HepG2 (cell line): ENCODE measurements around the gene DDT. TPM values are rescaled to one million over a fixed set of nuclear protein-coding genes. Genes with fewer than 3 reads are reported as not detected.
"Not testable (repeated sequence)": the region's sequence is repeated elsewhere in the genome, so short reads cannot be mapped to it uniquely, and the experiment has no call there.

ENCODE experiments used
- ATAC-seq: fragments of 200-7000 bp; cut with Tn5 transposase; 3 replicates; pipeline ENCODE4 v1.9.1; 2020; ENCODE audit warnings: mild to moderate bottlenecking, moderate library complexity
- BruUV-seq: library from RNA; stranded (reverse); fragments of 400-500 nt; replicated peaks from 2 replicates; lab custom pipeline; 2021; lab: Mats Ljungman, UMichigan
- CTCF ChIA-PET: fragments of 300-600 bp; formaldehyde crosslinking; extraction: SDS; loops from one replicate; lab custom pipeline; 2021; ENCODE audit warnings: low total read pairs, inconsistent platforms, low intra/inter-chr PET ratio; lab: Yijun Ruan, JAX
- POLR2A ChIA-PET: fragments of 350-600 bp; sonication (Branson Sonifier 250); formaldehyde crosslinking; loops from one replicate; lab custom pipeline; 2020; ENCODE audit warnings: antibody characterized with exemption, inconsistent platforms; lab: Yijun Ruan, JAX
- DNase-seq: peaks from one replicate; pipeline ENCODE4 v3.0.0-alpha.2; 2015; ENCODE audit warnings: low spot score
- FAIRE-seq: peaks from 3 replicates; lab custom pipeline; 2011; peaks lifted over from hg19 to GRCh38; lab: Jason Lieb, UNC
- H2AFZ ChIP-seq: one replicate; pipeline ENCODE4 v1.6.1; 2011; ENCODE audit warnings: low read length, inconsistent platforms
- H3K27ac ChIP-seq: fragments of 300-600 bp; 3 replicates; pipeline ENCODE4 v1.8.0; 2011; ENCODE audit warnings: mixed run types, mild to moderate bottlenecking, mixed read lengths, low read length, inconsistent platforms; ENCODE audit not compliant: insufficient read depth; ENCODE audit errors: extremely low read length
- H3K27me3 ChIP-seq, 2 experiments: fragments of 200-600 bp in 1 of 2; 2 replicates in 1 of 2; 3 replicates in 1 of 2; pipeline versions ENCODE4 v1.6.0 to v1.8.0; 2011; ENCODE audit warnings: low read length in 2 of 2, mild to moderate bottlenecking in 2 of 2, moderate library complexity in 2 of 2, inconsistent platforms in 1 of 2; ENCODE audit not compliant: insufficient read depth in 2 of 2, control insufficient read depth in 1 of 2
- H3K36me3 ChIP-seq, 2 experiments: fragments of 200-600 bp in 1 of 2; replicated peaks in 1 of 2; 2 replicates in 1 of 2; 3 replicates in 1 of 2; pipeline versions ENCODE4 v1.5.1 to v1.8.0; 2011; ENCODE audit warnings: low read length in 2 of 2, inconsistent platforms in 1 of 2; ENCODE audit not compliant: insufficient read depth in 2 of 2, control insufficient read depth in 1 of 2
- H3K4me1 ChIP-seq: 2 replicates; pipeline ENCODE4 v1.5.1; 2012; ENCODE audit warnings: low read length, inconsistent platforms; ENCODE audit not compliant: insufficient read depth
- H3K4me2 ChIP-seq: 2 replicates; pipeline ENCODE4 v1.6.0; 2011; ENCODE audit warnings: low read depth, low read length, inconsistent platforms
- H3K4me3 ChIP-seq, 3 experiments: fragments of 200-600 bp in 1 of 3; sonication (generic), shearing (Covaris generic) in 1 of 3; replicated peaks in 1 of 3; 2 replicates each; pipeline ENCODE4 v1.5.1; 2011 to 2016; ENCODE audit warnings: low read length in 3 of 3, inconsistent platforms in 2 of 3, low read depth in 2 of 3, mild to moderate bottlenecking in 2 of 3, control low read depth in 1 of 3, mixed read lengths in 1 of 3; ENCODE audit not compliant: insufficient read depth in 1 of 3
- H3K79me2 ChIP-seq: one replicate; pipeline ENCODE4 v1.6.1; 2011; ENCODE audit warnings: low read length, inconsistent platforms; ENCODE audit not compliant: insufficient read depth
- H3K9ac ChIP-seq: 2 replicates; pipeline ENCODE4 v1.6.0; 2011; ENCODE audit warnings: mild to moderate bottlenecking, low read depth, low read length, inconsistent platforms; ENCODE audit not compliant: insufficient read depth
- H3K9me3 ChIP-seq: 2 replicates; pipeline ENCODE4 v1.5.1; 2012; ENCODE audit warnings: mild to moderate bottlenecking, low read length
- H4K20me1 ChIP-seq: 2 replicates; pipeline ENCODE4 v1.6.0; 2011; ENCODE audit warnings: inconsistent platforms, mild to moderate bottlenecking, low read length, moderate library complexity; ENCODE audit not compliant: insufficient read depth
- IRF9 ChIP-seq: sonication (generic); formaldehyde crosslinking; IDR thresholded peaks from 2 replicates; pipeline ENCODE4 v1.8.0; 2022; ENCODE audit warnings: missing genetic modification reagents, mild to moderate bottlenecking, borderline replicate concordance
- NR2F6 ChIP-seq, 2 experiments: IDR thresholded peaks; 2 replicates each; pipeline ENCODE4 v1.6.1; 2016; ENCODE audit warnings: antibody characterized with exemption in 1 of 2, mild to moderate bottlenecking in 1 of 2
- RARA ChIP-seq: IDR thresholded peaks from 2 replicates; pipeline ENCODE4 v1.6.1; 2016; ENCODE audit warnings: missing genetic modification reagents, missing compliant biosample characterization
- ZNF343 ChIP-seq: sonication (generic); formaldehyde crosslinking; IDR thresholded peaks from 2 replicates; pipeline ENCODE4 v1.4.0; 2020; ENCODE audit warnings: mild to moderate bottlenecking, missing genetic modification reagents
- ZNF703 ChIP-seq: sonication (generic); formaldehyde crosslinking; IDR thresholded peaks from 2 replicates; pipeline ENCODE4 v1.5.1; 2020; ENCODE audit warnings: missing genetic modification reagents, mild to moderate bottlenecking, moderate library complexity, borderline replicate concordance
- WGBS: methylation state at CpG from one replicate; pipeline ENCODE4 v1.1.6; 2017; ENCODE audit warnings: low lambda C conversion rate; 5-methylcytosine and 5-hydroxymethylcytosine counted together
- in situ Hi-C: cut with HindIII; loops from 2 replicates; pipeline ENCODE4 v1.10.0; 2017; ENCODE audit warnings: low pct_unique_long_range_greater_than_20kb; ENCODE audit not compliant: extremely low pct_ligation_motif_present
- intact Hi-C: fragments of 100-400 bp; cut with micrococcal nuclease; formaldehyde crosslinking; loops from one replicate; pipeline ENCODE4 v1.10.0; 2022; ENCODE audit not compliant: unreplicated experiment
- polyA plus RNA-seq, 8 experiments: library from polyadenylated mRNA; depleted of rRNA in 3 of 8; stranded (reverse) in 7 of 8; unstranded in 1 of 8; fragments of >200 nt; fragmentation: Illumina TruSeq in 4 of 8; extraction: Trizol in 4 of 8; gene quantifications; 2 replicates each; pipeline versions ENCODE4 v1.2.1 to v1.2.3, GENCODE V29; 2011 to 2016; ENCODE audit warnings: low read depth in 4 of 8, missing spikeins in 1 of 8, mixed read lengths in 1 of 8; ENCODE audit not compliant: insufficient read depth in 1 of 8
- total RNA-seq, 5 experiments: library from RNA; depleted of rRNA; stranded (reverse); fragments of >200 nt; fragmentation: Illumina TruSeq; extraction: Trizol; gene quantifications; 2 replicates each; pipeline ENCODE4 v1.2.3, GENCODE V29; 2016; ENCODE audit warnings: low read depth in 1 of 5

The DDT gene
- total and polyA plus RNA-seq, 2 of the 13 experiments (the other 11 are each of a cell fraction or from before 2014, with no cell fraction given), result 143 to 181 TPM

GRCh38 chr22:24002272-24002671 is 28.0 kb upstream of the DDT start:
- no peaks in the 10 kb centered on the region for H3K79me2 ChIP-seq
- no peak for DNase-seq
- TF ChIP-seq IRF9 (CRISPR knock-in tag) (0 out of 2 replicates have a peak, but pooled peaks have one; percentile 31), NR2F6 (IDR thresholded peaks at IDR 0.05) (no peak), NR2F6 (CRISPR knock-in tag; IDR thresholded peaks at IDR 0.05) (no peak), RARA (CRISPR knock-in tag) (peak; percentile 11; the same call in 1 of the 2 replicates)
- intact Hi-C loops (no loop called here), in situ Hi-C loops (no loop called here)
- no peaks in the 10 kb centered on the region for H3K9me3 ChIP-seq
- POLR2A ChIA-PET, result interaction anchor here (1.4 kb wide), 1 partner anchor 8 kb away, joined by 5 read pairs; the partner anchor contains the start of gene CABIN1
- BruUV-seq, result no TSS peak
- H3K36me3 ChIP-seq, result no peaks in the 10 kb centered on the region
- WGBS, result 61% methylated on average over 10 of the region's 10 CpGs
- no peak overlapping the region for H3K4me3 ChIP-seq
- H3K4me2 ChIP-seq, result no peak overlapping the region
- H3K27ac ChIP-seq, result no peak overlapping the region
- H2AFZ ChIP-seq, result no peak overlapping the region
- CTCF ChIA-PET, result no interaction called here
- ATAC-seq, result no peak
- peaks cover 59% of the 10 kb centered on the region for H3K4me1 ChIP-seq
- no peaks in the 10 kb centered on the region for H3K27me3 ChIP-seq
- no peak overlapping the region for H3K9ac ChIP-seq
- H4K20me1 ChIP-seq, result no peaks in the 10 kb centered on the region
- no peak for FAIRE-seq

- DNase-seq (no peak), FAIRE-seq (no peak), ATAC-seq (no peak)
- no peaks in the 10 kb centered on the region for H3K27me3 ChIP-seq
- WGBS, result 74% methylated on average over 7 of the region's 9 CpGs
- POLR2A ChIA-PET, result interaction anchor here (1.4 kb wide), 1 partner anchor 9 kb away, joined by 5 read pairs; the partner anchor contains the start of gene CABIN1
- no peaks in the 10 kb centered on the region for H3K79me2 ChIP-seq
- no peak overlapping the region for H3K4me3 ChIP-seq
- no peak overlapping the region for H2AFZ ChIP-seq
- H3K4me1 ChIP-seq, result peaks cover 58% of the 10 kb centered on the region
- TF ChIP-seq ZNF703 (CRISPR knock-in tag), result no peak
- TF ChIP-seq ZNF343 (CRISPR knock-in tag), result 0 out of 2 replicates have a peak, but pooled peaks have one; percentile 20
- TF ChIP-seq, all 625 proteins: peak for 1
- H3K36me3 ChIP-seq, result no peaks in the 10 kb centered on the region
- H4K20me1 ChIP-seq, result no peaks in the 10 kb centered on the region
- in situ Hi-C loops (no loop called here), intact Hi-C loops (no loop called here)
- CTCF ChIA-PET, result no interaction called here
- no peak overlapping the region for H3K27ac ChIP-seq
- BruUV-seq, result no TSS peak
- no peaks in the 10 kb centered on the region for H3K9me3 ChIP-seq
- no peak overlapping the region for H3K9ac ChIP-seq
- H3K4me2 ChIP-seq, result no peak overlapping the region
Observed at GRCh38 chr22:24001314-24001713, 27.1 kb upstream of the DDT start.

- H3K79me2 ChIP-seq, ATAC-seq, H3K36me3 ChIP-seq, H3K9me3 ChIP-seq, H2AFZ ChIP-seq, H3K4me2 ChIP-seq, H4K20me1 ChIP-seq, FAIRE-seq, BruUV-seq, CTCF ChIA-PET, H3K4me3 ChIP-seq, POLR2A ChIA-PET, DNase-seq, H3K27me3 ChIP-seq, H3K9ac ChIP-seq, in situ Hi-C loops, H3K27ac ChIP-seq, intact Hi-C loops: not testable (repeated sequence)
- WGBS, result 56% methylated on average over 7 of the region's 7 CpGs
- peaks cover 45% of the 10 kb centered on the region for H3K4me1 ChIP-seq
Observed at GRCh38 chr22:23999779-24000178, 25.5 kb upstream of the DDT start.
